WTC11 (cell line): ENCODE results near the gene CCL8. TPM values are rescaled to one million over a fixed set of nuclear protein-coding genes. Genes with fewer than 3 reads are reported as not detected.

Experiments
- ATAC-seq: fragments of 200-7000 bp; cut with Tn5 transposase; 2 replicates; pipeline ENCODE4 v1.10.0; 2021; ENCODE audit warnings: mild to moderate bottlenecking, moderate library complexity
- CTCF ChIA-PET: fragments of 300-600 bp; sonication (Branson Sonifier 250); formaldehyde crosslinking; loops from one replicate; lab custom pipeline; 2021; ENCODE audit warnings: antibody characterized with exemption; lab: Charles Lee
- POLR2A ChIA-PET: fragments of 350-600 bp; sonication (Branson Sonifier 250); formaldehyde crosslinking; loops from one replicate; lab custom pipeline; 2021; ENCODE audit warnings: antibody characterized with exemption; lab: Charles Lee
- DNase-seq: peaks from one replicate; pipeline ENCODE4 v3.0.0; 2021; ENCODE audit warnings: low spot score
- H3K27ac Mint-ChIP-seq: 2 replicates; pipeline ENCODE4 v1.8.0; 2021; ENCODE audit warnings: mixed read lengths
- H3K27me3 Mint-ChIP-seq: 2 replicates; pipeline ENCODE4 v1.8.0; 2021; ENCODE audit warnings: low read depth, mild to moderate bottlenecking, moderate library complexity, mixed read lengths
- H3K36me3 Mint-ChIP-seq: 2 replicates; pipeline ENCODE4 v1.8.0; 2021; ENCODE audit warnings: mixed read lengths
- H3K4me1 Mint-ChIP-seq: 2 replicates; pipeline ENCODE4 v1.8.0; 2022; ENCODE audit warnings: mixed read lengths
- H3K4me3 Mint-ChIP-seq: 2 replicates; pipeline ENCODE4 v1.8.0; 2021; ENCODE audit warnings: mild to moderate bottlenecking, moderate library complexity, mixed read lengths
- H3K9me3 Mint-ChIP-seq: 2 replicates; pipeline ENCODE4 v1.8.0; 2021; ENCODE audit warnings: mixed read lengths
- ATF6 ChIP-seq: sonication (generic); formaldehyde crosslinking; IDR thresholded peaks from 2 replicates; pipeline ENCODE4 v1.8.1; 2023; ENCODE audit warnings: mild to moderate bottlenecking, missing genetic modification reagents
- CBFB ChIP-seq: sonication (generic); formaldehyde crosslinking; IDR thresholded peaks from 2 replicates; pipeline ENCODE4 v1.8.1; 2022; ENCODE audit warnings: mild to moderate bottlenecking, low read depth, missing genetic modification reagents
- CTCF ChIP-seq: fragments of 200-600 bp; IDR thresholded peaks from 2 replicates; pipeline ENCODE4 v1.8.0; 2022; ENCODE audit warnings: antibody characterized with exemption
- E2F4 ChIP-seq: sonication (generic); formaldehyde crosslinking; IDR thresholded peaks from 2 replicates; pipeline ENCODE4 v1.8.1; 2022; ENCODE audit warnings: low read depth, mild to moderate bottlenecking, moderate library complexity, missing genetic modification reagents, borderline replicate concordance
- E2F5 ChIP-seq: sonication (generic); formaldehyde crosslinking; IDR thresholded peaks from 2 replicates; pipeline ENCODE4 v1.8.1; 2022; ENCODE audit warnings: mild to moderate bottlenecking, moderate library complexity, missing genetic modification reagents
- EMX1 ChIP-seq: fragments of 250-450 bp; sonication (Bioruptor Pico); IDR thresholded peaks from 2 replicates; pipeline ENCODE4 v1.8.0; 2021; ENCODE audit warnings: mild to moderate bottlenecking
- ESRRA ChIP-seq: sonication (generic); formaldehyde crosslinking; IDR thresholded peaks from 2 replicates; pipeline ENCODE4 v1.8.1; 2022; ENCODE audit warnings: mild to moderate bottlenecking, missing genetic modification reagents, borderline replicate concordance
- JAZF1 ChIP-seq: fragments of 250-450 bp; sonication (Bioruptor Pico); IDR thresholded peaks from 2 replicates; pipeline ENCODE4 v1.9.0; 2021; ENCODE audit warnings: moderate library complexity, mild to moderate bottlenecking, inconsistent platforms
- MYBL2 ChIP-seq: sonication (generic); formaldehyde crosslinking; IDR thresholded peaks from 2 replicates; pipeline ENCODE4 v1.8.1; 2023; ENCODE audit warnings: mild to moderate bottlenecking, moderate library complexity, missing genetic modification reagents
- PRDM15 ChIP-seq: sonication (generic); formaldehyde crosslinking; IDR thresholded peaks from 2 replicates; pipeline ENCODE4 v1.8.0; 2022; ENCODE audit warnings: missing genetic modification reagents
- STAT6 ChIP-seq: sonication (generic); formaldehyde crosslinking; conservative IDR thresholded peaks from 2 replicates; pipeline ENCODE4 v1.8.1; 2023; ENCODE audit warnings: mild to moderate bottlenecking, low read depth, missing genetic modification reagents, moderate library complexity
- TEAD4 ChIP-seq: sonication (generic); formaldehyde crosslinking; IDR thresholded peaks from 2 replicates; pipeline ENCODE4 v1.8.0; 2022; ENCODE audit warnings: mild to moderate bottlenecking, missing genetic modification reagents
- TP53 ChIP-seq: sonication (generic); formaldehyde crosslinking; IDR thresholded peaks from 2 replicates; pipeline ENCODE4 v1.8.1; 2023; ENCODE audit warnings: mild to moderate bottlenecking, missing genetic modification reagents
- ZNF138 ChIP-seq: sonication (generic); formaldehyde crosslinking; conservative IDR thresholded peaks from 2 replicates; pipeline ENCODE4 v1.8.1; 2022; ENCODE audit warnings: mild to moderate bottlenecking, moderate library complexity, missing genetic modification reagents
- ZSCAN18 ChIP-seq: fragments of 250-450 bp; sonication (Bioruptor Pico); IDR thresholded peaks from 2 replicates; pipeline ENCODE4 v2.1.2; 2022; ENCODE audit warnings: mild to moderate bottlenecking, moderate library complexity
- total RNA-seq: library from RNA; stranded (reverse); gene quantifications from 3 replicates; pipeline ENCODE4 v1.2.3, GENCODE V29; 2021
- TF ChIP-seq, protein P1 (sequence below): fragments of 250-450 bp; sonication (Bioruptor Pico); conservative IDR thresholded peaks from 2 replicates; pipeline ENCODE4 v1.9.0; 2021; ENCODE audit warnings: mild to moderate bottlenecking

Gene CCL8
- total RNA-seq, 1 experiment from 2014 or later: not detected

DNA sequence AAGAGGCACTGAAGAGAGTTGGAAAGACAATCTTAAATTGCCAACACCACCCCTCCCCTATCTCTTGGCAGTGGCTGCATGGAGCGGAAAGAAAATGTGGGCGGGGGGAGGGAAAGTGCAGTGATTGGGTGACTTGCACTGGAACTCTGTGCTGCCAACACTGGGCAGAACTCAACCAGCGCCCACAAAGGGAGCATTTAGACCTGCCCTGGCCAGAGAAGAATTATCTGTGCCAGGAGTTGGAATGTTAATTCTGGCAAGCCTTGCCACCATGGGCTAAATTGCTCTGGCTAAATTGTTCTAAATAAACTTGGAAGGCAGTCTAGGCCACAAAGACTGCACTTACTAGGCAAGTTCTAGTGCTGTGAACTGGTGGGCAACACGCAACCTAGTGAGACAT lies 30.5 kb downstream of the CCL8 start (continued):
- TF ChIP-seq E2F4 (CRISPR knock-in tag): no peak
- TF ChIP-seq ZNF138 (CRISPR knock-in tag): no peak
- no peak for TF ChIP-seq TP53 (CRISPR knock-in tag)

DNA sequence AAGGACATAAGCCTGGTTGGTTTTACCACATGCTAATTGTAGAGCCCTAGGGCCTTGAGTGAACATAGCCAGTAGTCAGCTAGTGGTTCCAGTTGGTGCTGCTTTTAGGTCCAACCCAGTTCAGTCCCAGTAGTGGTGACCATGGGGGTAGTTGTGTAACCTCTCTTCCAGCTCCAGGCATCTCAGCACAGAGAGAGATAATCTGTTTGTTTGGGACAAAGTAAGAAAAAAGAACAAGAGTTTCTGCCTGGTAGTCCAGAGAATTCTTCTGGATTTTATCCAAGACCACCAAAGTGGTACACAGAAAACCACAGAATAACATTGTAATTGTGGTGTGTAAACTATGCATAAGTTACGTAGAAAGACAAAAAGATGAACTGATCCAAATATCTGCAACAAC lies 31.9 kb downstream of the CCL8 start:
- CTCF ChIA-PET: interaction anchor here (4.1 kb wide), 1 partner anchor 10 kb away, joined by 37 read pairs; no protein-coding TSS in a partner anchor
- POLR2A ChIA-PET: no interaction called here
- Mint-ChIP-seq H3K27me3 (peaks cover 6% of the 10 kb centered on the region), H3K4me1 (peaks cover 3% of the 10 kb centered on the region; the same call in 1 of the 2 replicates), H3K4me3 (no peak overlapping the region), H3K27ac (no peak overlapping the region), H3K9me3 (peaks cover 10% of the 10 kb centered on the region), H3K36me3 (no peaks in the 10 kb centered on the region; the same call in 1 of the 2 replicates)
- TF ChIP-seq, protein P1, sequence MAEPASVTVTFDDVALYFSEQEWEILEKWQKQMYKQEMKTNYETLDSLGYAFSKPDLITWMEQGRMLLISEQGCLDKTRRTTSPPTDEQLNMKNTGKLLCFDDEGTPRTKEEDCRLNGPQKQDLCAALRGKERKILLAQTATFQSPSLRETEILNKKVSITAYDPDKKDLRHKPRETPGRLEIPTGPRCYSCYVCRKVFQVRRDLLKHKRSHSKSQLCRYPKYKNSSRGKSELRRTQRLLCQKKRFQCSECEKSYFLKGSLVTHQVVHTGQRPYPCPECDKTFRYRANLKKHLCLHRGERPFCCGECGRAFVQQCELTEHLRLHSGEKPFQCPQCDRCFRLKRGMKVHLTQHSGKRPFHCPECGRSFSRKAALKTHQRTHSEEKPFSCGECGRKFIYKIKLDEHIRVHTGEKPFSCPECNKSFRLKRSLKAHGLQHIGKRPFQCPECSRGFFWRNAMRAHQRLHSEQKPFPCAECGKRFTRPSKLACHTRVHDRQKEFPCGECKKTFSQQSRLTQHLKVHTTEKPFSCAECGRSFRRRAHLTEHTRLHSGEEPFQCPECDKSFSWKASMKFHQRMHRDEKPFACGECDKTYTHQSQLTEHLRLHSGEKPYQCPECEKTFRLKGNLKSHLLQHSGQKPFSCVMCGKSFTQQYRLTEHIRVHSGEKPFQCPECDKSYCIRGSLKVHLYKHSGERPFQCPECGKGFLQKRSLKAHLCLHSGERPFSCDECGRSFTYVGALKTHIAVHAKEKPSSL (CRISPR knock-in tag): no peak
- TF ChIP-seq ESRRA (CRISPR knock-in tag) (no peak), TEAD4 (CRISPR knock-in tag) (no peak), E2F5 (CRISPR knock-in tag) (no peak)
- no peak for ATAC-seq
- DNase-seq: no peak

- DNase-seq (no peak), ATAC-seq (no peak)
- peaks cover 6% of the 10 kb centered on the region for H3K27me3 Mint-ChIP-seq
- H3K4me1 Mint-ChIP-seq: peaks cover 3% of the 10 kb centered on the region; the same call in 1 of the 2 replicates
- no peaks in the 10 kb centered on the region; the same call in 1 of the 2 replicates for H3K36me3 Mint-ChIP-seq
- no peak overlapping the region for H3K27ac Mint-ChIP-seq
- ChIA-PET POLR2A (no interaction called here), CTCF (interaction anchor here (4.1 kb wide), 1 partner anchor 9 kb away, joined by 37 read pairs; no protein-coding TSS in a partner anchor)
- peaks cover 10% of the 10 kb centered on the region for H3K9me3 Mint-ChIP-seq
- H3K4me3 Mint-ChIP-seq: no peak overlapping the region
- no peak for TF ChIP-seq TP53 (CRISPR knock-in tag)
- no peak for TF ChIP-seq ZSCAN18 (CRISPR knock-in tag)
- no peak for TF ChIP-seq MYBL2 (CRISPR knock-in tag)
- TF ChIP-seq EMX1: no peak
- no peak for TF ChIP-seq JAZF1 (CRISPR knock-in tag)
- no peak for TF ChIP-seq ATF6 (CRISPR knock-in tag)
- no peak for TF ChIP-seq CTCF
- TF ChIP-seq PRDM15 (CRISPR knock-in tag): no peak
- TF ChIP-seq STAT6 (CRISPR knock-in tag): no peak
- no peak for TF ChIP-seq CBFB
Observed at GRCh38 chr17:34352191-34352590, 33.0 kb downstream of the CCL8 start.
